HCT116 (cell line): ENCODE measurements around the gene KIF13A. TPM values are rescaled to one million over a fixed set of nuclear protein-coding genes. Genes with fewer than 3 reads are reported as not detected.

Source experiments
- ATAC-seq: fragments of 200-7000 bp; cut with Tn5 transposase; 2 replicates; pipeline ENCODE4 v1.9.1; 2020; ENCODE audit warnings: mild to moderate bottlenecking, moderate library complexity
- BruUV-seq: library from RNA; stranded (reverse); fragments of 400-500 nt; replicated peaks from 2 replicates; lab custom pipeline; 2021; lab: Mats Ljungman, UMichigan
- CTCF ChIA-PET: fragments of 300-600 bp; sonication (Branson Sonifier 250); formaldehyde crosslinking; loops from one replicate; lab custom pipeline; 2021; ENCODE audit warnings: antibody characterized with exemption; lab: Charles Lee
- POLR2A ChIA-PET: fragments of 300-600, 350-600 bp; sonication (Branson Sonifier 250); formaldehyde crosslinking; loops from one replicate; lab custom pipeline; 2021; ENCODE audit warnings: antibody characterized with exemption; lab: Charles Lee
- RAD21 ChIA-PET, 2 experiments: fragments of 300-600 bp; sonication (Branson Sonifier 250); formaldehyde crosslinking; loops; one replicate each; lab custom pipeline; 2023; ENCODE audit warnings: low total read pairs in 2 of 2; ENCODE audit not compliant: uncharacterized antibody in 2 of 2, unreplicated experiment in 2 of 2, low non-redundant PET in 1 of 2; lab: Charles Lee
- DNase-seq: peaks from one replicate; pipeline ENCODE4 v3.0.0-alpha.2; 2010; ENCODE audit warnings: low read depth, low spot score
- H2AFZ ChIP-seq: fragments of 200-600 bp; shearing (Covaris generic), sonication (generic); 2 replicates; pipeline ENCODE4 v1.6.1; 2017; ENCODE audit warnings: low read depth, mixed run types, mixed read lengths, antibody characterized with exemption, low read length; ENCODE audit not compliant: poor library complexity, severe bottlenecking
- H3K27ac ChIP-seq: 2 replicates; pipeline ENCODE4 v1.5.1; 2012; ENCODE audit warnings: low read depth, low read length
- H3K27me3 ChIP-seq: fragments of 200-600 bp; sonication (generic); 2 replicates; pipeline ENCODE4 v1.6.1; 2016; ENCODE audit warnings: mixed run types, low read length, mixed read lengths; ENCODE audit not compliant: insufficient read depth
- H3K36me3 ChIP-seq, 2 experiments: fragments of 200-500 bp in 1 of 2; fragments of 200-600 bp in 1 of 2; sonication (Bioruptor generic) in 1 of 2; sonication (generic) in 1 of 2; 2 replicates each; pipeline versions ENCODE4 v1.5.1 to v1.6.1; 2014 to 2016; ENCODE audit warnings: low read length in 2 of 2, inconsistent platforms in 1 of 2, mixed read lengths in 1 of 2, mixed run types in 1 of 2; ENCODE audit not compliant: insufficient read depth in 2 of 2, control insufficient read depth in 1 of 2
- H3K4me1 ChIP-seq, 2 experiments: fragments of 200-600 bp in 1 of 2; sonication (generic) in 1 of 2; 2 replicates each; pipeline versions ENCODE4 v1.5.1 to v1.6.1; 2012 to 2017; ENCODE audit warnings: low read length in 2 of 2, inconsistent platforms in 1 of 2, mild to moderate bottlenecking in 1 of 2, mixed read lengths in 1 of 2, mixed run types in 1 of 2, moderate library complexity in 1 of 2; ENCODE audit not compliant: insufficient read depth in 2 of 2, control insufficient read depth in 1 of 2
- H3K4me2 ChIP-seq: fragments of 200-600 bp; sonication (generic); 2 replicates; pipeline ENCODE4 v1.6.1; 2017; ENCODE audit warnings: mixed run types, low read length, mixed read lengths
- H3K4me3 ChIP-seq, 2 experiments: fragments of 200-600 bp in 1 of 2; sonication (generic) in 1 of 2; replicated peaks in 1 of 2; 2 replicates each; pipeline ENCODE4 v1.5.1; 2011 to 2016; ENCODE audit warnings: low read length in 2 of 2, control low read depth in 1 of 2, low read depth in 1 of 2, mild to moderate bottlenecking in 1 of 2, mixed read lengths in 1 of 2, mixed run types in 1 of 2
- H3K79me2 ChIP-seq: fragments of 200-600 bp; sonication (generic); 2 replicates; pipeline ENCODE4 v1.6.1; 2017; ENCODE audit warnings: mild to moderate bottlenecking, mixed run types, low read length, moderate library complexity, mixed read lengths; ENCODE audit not compliant: insufficient read depth
- H3K9ac ChIP-seq: fragments of 200-600 bp; sonication (generic); 2 replicates; pipeline ENCODE4 v1.6.1; 2016; ENCODE audit warnings: low read length, mixed read lengths
- H3K9me2 ChIP-seq: fragments of 200-600 bp; sonication (generic), shearing (Covaris generic); 2 replicates; pipeline ENCODE4 v1.6.1; 2017; ENCODE audit warnings: mixed run types, mild to moderate bottlenecking, moderate library complexity; ENCODE audit not compliant: insufficient read depth
- H3K9me3 ChIP-seq, 2 experiments: fragments of 200-500 bp in 1 of 2; fragments of 200-600 bp in 1 of 2; sonication (Bioruptor generic) in 1 of 2; sonication (generic) in 1 of 2; 2 replicates each; pipeline ENCODE4 v1.6.1; 2014 to 2017; ENCODE audit warnings: low read length in 2 of 2, mixed read lengths in 2 of 2, inconsistent platforms in 1 of 2, low read depth in 1 of 2, mild to moderate bottlenecking in 1 of 2, mixed run types in 1 of 2, moderate library complexity in 1 of 2; ENCODE audit not compliant: control insufficient read depth in 1 of 2, insufficient read depth in 1 of 2
- H4K20me1 ChIP-seq: fragments of 200-600 bp; sonication (generic), shearing (Covaris generic); 2 replicates; pipeline ENCODE4 v1.6.1; 2017; ENCODE audit warnings: mixed run types, mild to moderate bottlenecking, moderate library complexity; ENCODE audit not compliant: insufficient read depth
- CBX3 ChIP-seq: IDR thresholded peaks from 2 replicates; pipeline ENCODE4 v1.6.1; 2012; ENCODE audit warnings: low read depth
- CEBPB ChIP-seq: IDR thresholded peaks from 2 replicates; pipeline ENCODE4 v1.6.1; 2012; ENCODE audit warnings: low read depth
- EGR1 ChIP-seq: IDR thresholded peaks from 2 replicates; pipeline ENCODE4 v1.6.1; 2012; ENCODE audit warnings: low read depth
- ELF1 ChIP-seq: IDR thresholded peaks from 2 replicates; pipeline ENCODE4 v1.6.1; 2012; ENCODE audit warnings: low read depth, borderline replicate concordance
- POLR2AphosphoS5 ChIP-seq: IDR thresholded peaks from 2 replicates; pipeline ENCODE4 v1.6.1; 2011; ENCODE audit warnings: mild to moderate bottlenecking, low read depth, low read length, moderate library complexity
- RAD21 ChIP-seq: IDR thresholded peaks from 2 replicates; pipeline ENCODE4 v1.6.1; 2012; ENCODE audit warnings: low read depth, mild to moderate bottlenecking
- ZBTB33 ChIP-seq: IDR thresholded peaks from 2 replicates; pipeline ENCODE4 v1.6.1; 2011; ENCODE audit warnings: mild to moderate bottlenecking, low read length, moderate library complexity; ENCODE audit not compliant: insufficient replicate concordance; ENCODE audit errors: extremely low read depth
- intact Hi-C: fragments of 100-400 bp; cut with micrococcal nuclease; formaldehyde crosslinking; loops from 2 replicates; pipeline ENCODE4 v1.10.0; 2022
- total RNA-seq: library from RNA; stranded (reverse); gene quantifications from one replicate; pipeline ENCODE4 v1.2.1, GENCODE V29; 2021; ENCODE audit not compliant: unreplicated experiment

Gene KIF13A
- total RNA-seq, 1 experiment from 2014 or later: 23.1 TPM

DNA sequence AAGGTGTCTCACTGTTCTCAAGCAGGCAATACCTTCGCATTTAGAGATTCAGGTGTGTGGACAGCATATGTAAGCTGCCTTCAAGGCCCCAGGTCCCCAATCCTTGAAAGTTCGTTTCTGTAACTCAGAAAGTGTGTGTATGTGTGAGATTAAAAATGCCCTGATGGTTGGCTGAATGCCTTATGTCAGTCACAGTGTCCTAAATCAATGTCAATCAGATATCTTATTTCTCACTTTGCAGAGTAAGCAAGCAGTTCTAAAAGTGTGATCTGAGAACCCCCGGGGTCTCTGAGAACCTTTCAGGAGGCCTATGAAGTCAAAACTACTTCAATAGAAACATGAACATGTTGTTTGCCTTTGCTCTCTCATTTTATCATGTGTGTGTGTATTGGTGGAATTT, 157.5 kb downstream of the KIF13A start (continued):
- TF ChIP-seq ZBTB33 (no peak), POLR2AphosphoS5 (no peak)

DNA sequence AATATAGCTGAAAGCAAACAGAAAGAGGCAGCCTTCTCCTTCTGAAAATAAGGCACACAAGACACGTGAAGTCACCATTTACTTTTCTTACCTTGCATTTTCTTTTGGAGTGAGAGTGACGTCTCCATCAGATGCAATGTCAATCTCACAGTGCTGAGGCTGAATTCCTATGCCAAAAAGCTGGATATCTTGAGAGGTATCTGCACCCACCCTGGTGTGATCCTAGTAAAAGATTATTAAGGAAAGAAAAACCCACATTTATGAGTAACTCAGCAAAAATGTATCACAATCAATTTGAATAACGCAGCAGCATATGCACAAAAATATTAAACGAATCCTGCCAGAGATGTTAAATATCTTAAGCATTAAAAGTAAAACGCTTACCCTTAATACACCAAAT, 159.3 kb downstream of the KIF13A start:
- ChIA-PET CTCF (no interaction called here), POLR2A (no interaction called here), RAD21 (no interaction called here)
- Histone ChIP-seq H3K9ac (no peak overlapping the region), H3K9me2 (no peaks in the 10 kb centered on the region), H3K36me3 (peaks cover 0 to 11% of the 10 kb centered on the region in 2 experiments; a peak in 2 of 4 replicates), H3K79me2 (no peaks in the 10 kb centered on the region), H3K9me3 (no peaks in the 10 kb centered on the region), H3K4me2 (no peak overlapping the region), H3K27ac (no peak overlapping the region), H3K4me3 (no peak overlapping the region), H3K27me3 (no peaks in the 10 kb centered on the region)
- no peak for ATAC-seq
- intact Hi-C loops: loop anchor here (10.0 kb wide), 1 partner anchor 477 kb away; no protein-coding TSS in a partner anchor
- no TSS peak for BruUV-seq
- TF ChIP-seq CEBPB (no peak), ZBTB33 (no peak), EGR1 (no peak), CBX3 (no peak), RAD21 (no peak), ELF1 (no peak)
- TF ChIP-seq, all 23 proteins: peak for 0
- no peaks in the 10 kb centered on the region for H4K20me1 ChIP-seq
- no peak overlapping the region for H2AFZ ChIP-seq
- H3K4me1 ChIP-seq: no peaks in the 10 kb centered on the region; a peak in 1 of 4 replicates
- no peak for DNase-seq
